ENCODE results near the gene ARMH2.

GRCh38 chr6:24840187-24840586 lies 41.5 kb upstream of the ARMH2 start:
- no peak for TF ChIP-seq SP1 (IDR thresholded peaks at IDR 0.05)
- no peak for TF ChIP-seq FOXA1 (IDR thresholded peaks at IDR 0.05)
- no peak for TF ChIP-seq FOXM1 (IDR thresholded peaks at IDR 0.05; ENCODE audit: borderline replicate concordance)
- TF ChIP-seq HDGF (IDR thresholded peaks at IDR 0.05; ENCODE audit: borderline replicate concordance): no peak
- no peak for TF ChIP-seq SUZ12 (IDR thresholded peaks at IDR 0.05)
- no peak for TF ChIP-seq BHLHE40 (IDR thresholded peaks at IDR 0.05; ENCODE audit: borderline replicate concordance)
- no peak for TF ChIP-seq NFRKB (IDR thresholded peaks at IDR 0.05)
- TF ChIP-seq ELF4 (IDR thresholded peaks at IDR 0.05): no peak
- TF ChIP-seq FOXK2 (IDR thresholded peaks at IDR 0.05): no peak
- TF ChIP-seq ZNF384 (IDR thresholded peaks at IDR 0.05): no peak
- no peak for TF ChIP-seq CTBP1 (IDR thresholded peaks at IDR 0.05; ENCODE audit: borderline replicate concordance)

Measured in HEK293T (cell line).